ENCODE results near the gene ZNF146.

The ZNF146 gene

DNA sequence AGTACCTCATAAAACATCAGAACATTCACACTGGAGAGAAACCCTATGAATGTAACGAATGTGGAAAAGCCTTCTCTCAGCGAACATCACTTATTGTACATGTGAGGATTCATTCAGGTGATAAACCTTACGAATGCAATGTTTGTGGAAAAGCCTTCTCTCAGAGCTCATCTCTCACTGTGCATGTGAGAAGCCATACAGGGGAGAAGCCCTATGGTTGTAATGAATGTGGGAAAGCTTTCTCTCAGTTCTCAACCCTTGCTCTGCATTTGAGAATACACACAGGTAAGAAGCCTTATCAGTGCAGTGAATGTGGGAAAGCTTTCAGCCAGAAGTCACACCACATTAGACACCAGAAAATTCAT is 22.0 kb downstream of the ZNF146 start:
- H3K4me3 ChIP-seq (ENCODE audit: low read length): no peak overlapping the region
- TF ChIP-seq CTCF (IDR thresholded peaks at IDR 0.05; ENCODE audit: insufficient read depth, low read depth, low read length, missing control alignments): no peak
- DNase-seq (ENCODE audit: low read depth): no peak

DNA sequence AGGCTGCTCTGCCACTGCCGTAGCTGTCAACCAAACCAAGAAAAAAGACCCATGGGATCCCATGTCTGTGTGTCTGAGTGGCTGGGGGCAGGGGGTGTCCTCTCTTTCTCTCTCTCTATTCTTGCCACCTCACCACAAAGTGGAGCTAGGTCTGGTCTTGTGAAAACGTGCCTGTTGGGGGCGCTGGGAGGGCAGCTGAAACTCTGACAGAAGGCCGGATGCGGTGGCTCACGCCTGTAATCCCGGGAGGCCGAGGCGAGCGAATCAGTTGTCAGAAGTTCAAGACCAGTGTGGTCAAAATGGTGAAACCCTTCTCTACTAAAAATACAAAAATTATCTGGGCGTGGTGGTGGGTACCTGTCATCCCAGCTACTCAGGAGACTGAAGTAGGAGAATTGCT is 29.2 kb downstream of the ZNF146 start:
- H3K4me3 ChIP-seq (ENCODE audit: low read length): no peak overlapping the region
- no peak for TF ChIP-seq CTCF (IDR thresholded peaks at IDR 0.05; ENCODE audit: insufficient read depth, low read depth, low read length, missing control alignments)
- DNase-seq (ENCODE audit: low read depth): no peak

DNA sequence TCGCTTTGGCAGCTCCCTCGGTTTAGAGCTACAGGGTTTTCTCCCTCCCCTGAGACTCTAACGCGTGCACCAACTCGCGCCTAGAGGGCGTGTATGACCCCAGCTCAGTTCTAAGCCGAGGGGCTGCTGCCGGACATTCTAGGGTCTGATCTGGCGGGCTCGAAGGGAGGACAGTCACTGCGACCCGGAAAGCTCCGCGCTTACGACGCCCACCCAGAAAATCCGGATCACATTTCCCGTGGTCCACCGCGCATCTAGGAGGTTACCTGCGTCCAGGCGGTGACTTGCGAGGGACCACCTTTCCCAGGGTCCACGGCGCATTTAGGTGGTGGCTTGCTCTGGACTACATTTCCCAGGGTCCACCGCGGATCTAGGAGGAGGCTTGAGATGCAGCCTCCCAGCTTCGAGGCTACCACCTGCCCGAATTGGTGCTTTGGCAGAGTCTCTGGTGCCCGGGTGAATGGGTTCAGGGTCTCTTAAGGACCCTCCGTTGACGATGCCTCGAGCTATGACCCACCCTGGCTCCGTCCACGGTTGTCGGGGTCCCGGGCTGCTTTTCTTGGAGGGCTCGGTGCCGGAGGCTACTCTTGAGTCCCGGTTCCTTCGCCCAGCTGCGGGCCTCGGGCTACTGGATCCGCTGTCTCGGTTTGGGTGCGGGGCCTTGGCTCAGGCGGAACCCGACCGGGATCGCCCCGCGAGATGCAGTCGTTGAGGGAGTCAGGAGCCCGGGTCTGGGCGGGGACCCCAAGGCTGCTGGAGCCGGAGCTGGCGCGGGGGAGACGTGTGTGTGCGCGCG is 30.5 kb downstream of the ZNF146 start:
- TF ChIP-seq CTCF (IDR thresholded peaks at IDR 0.05; ENCODE audit: insufficient read depth, low read depth, low read length, missing control alignments): no peak
- peak overlapping the region; percentile 16 for H3K4me3 ChIP-seq (ENCODE audit: low read length)
- DNase-seq (ENCODE audit: low read depth): no peak

- peak overlapping the region; percentile 16 for H3K4me3 ChIP-seq (ENCODE audit: low read length)
Observed at GRCh38 chr19:36246006-36246481, 31.1 kb downstream of the ZNF146 start.

DNA sequence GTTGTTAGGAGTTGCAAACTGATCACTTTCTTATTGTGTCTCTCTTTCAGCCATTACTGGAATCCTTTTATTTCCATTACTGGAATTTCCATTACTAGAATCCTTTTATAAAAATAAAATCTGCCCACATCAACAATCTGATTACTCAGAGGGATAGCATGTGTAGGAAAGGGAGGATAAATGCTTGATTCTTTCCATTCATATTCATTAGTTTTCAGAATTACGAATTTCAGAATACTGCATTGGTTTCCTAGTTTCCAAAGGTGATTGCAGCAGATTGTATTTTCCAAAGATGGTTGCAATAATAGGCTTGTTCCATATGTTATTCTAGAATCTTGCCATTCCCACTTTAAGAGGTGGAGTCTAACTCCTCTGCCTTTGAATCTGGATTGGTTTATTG is 37.1 kb downstream of the ZNF146 start:
- no peak for TF ChIP-seq CTCF (IDR thresholded peaks at IDR 0.05; ENCODE audit: insufficient read depth, low read depth, low read length, missing control alignments)
- H3K4me3 ChIP-seq (ENCODE audit: low read length): no peak overlapping the region
- no peak for DNase-seq (ENCODE audit: low read depth)

More at GRCh38 chr19:36246006-36246481, 31.1 kb downstream of the ZNF146 start:
- no peak for TF ChIP-seq CTCF (IDR thresholded peaks at IDR 0.05; ENCODE audit: insufficient read depth, low read depth, low read length, missing control alignments)
- peak; percentile 42 for DNase-seq (ENCODE audit: low read depth)

DNA sequence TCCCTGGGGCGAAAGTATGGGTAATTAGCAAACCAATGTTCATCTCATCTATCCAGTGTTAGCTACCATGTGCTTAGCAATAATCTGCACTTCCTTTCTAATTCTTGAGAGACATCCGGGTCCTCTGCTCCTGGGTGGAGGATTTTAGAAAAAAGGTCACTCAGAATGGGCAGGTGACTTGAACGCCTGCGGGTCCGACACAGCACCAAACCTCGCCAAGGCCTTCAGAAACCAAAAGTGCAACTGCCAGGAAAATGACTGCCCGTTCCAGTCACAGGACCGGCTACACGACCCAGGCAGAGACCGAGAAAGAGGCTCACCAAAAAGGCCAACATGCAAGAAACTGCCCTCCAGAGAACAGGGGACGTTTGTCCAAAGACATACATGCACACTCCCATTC is 39.9 kb downstream of the ZNF146 start:
- no peak for DNase-seq (ENCODE audit: low read depth)
- no peak for TF ChIP-seq CTCF (IDR thresholded peaks at IDR 0.05; ENCODE audit: insufficient read depth, low read depth, low read length, missing control alignments)
- no peak overlapping the region for H3K4me3 ChIP-seq (ENCODE audit: low read length)

DNA sequence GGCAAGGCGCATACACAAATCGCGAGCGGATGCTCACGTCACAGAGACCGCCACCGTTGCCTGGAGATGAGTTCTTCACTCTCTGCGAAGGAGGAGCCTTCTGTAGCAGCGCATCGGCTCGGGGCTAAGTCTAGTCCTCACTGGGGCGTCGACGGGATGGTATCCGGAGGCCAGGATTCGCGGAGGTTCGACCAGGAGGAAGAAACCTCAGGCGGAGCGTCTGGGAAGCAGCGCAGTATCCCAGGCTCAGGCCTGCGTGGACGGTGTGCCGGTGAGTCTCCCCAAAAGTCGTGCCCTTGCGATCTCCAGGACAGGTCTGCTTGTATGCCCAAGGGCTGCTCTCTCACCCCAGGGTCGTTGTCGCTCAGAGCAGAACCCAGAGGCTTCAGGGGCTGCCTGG is 40.4 kb downstream of the ZNF146 start:
- H3K4me3 ChIP-seq (ENCODE audit: low read length): no peak overlapping the region
- TF ChIP-seq CTCF (IDR thresholded peaks at IDR 0.05; ENCODE audit: insufficient read depth, low read depth, low read length, missing control alignments): no peak
- DNase-seq (ENCODE audit: low read depth): no peak

Measured in epithelial cell of esophagus (primary cell).